Neutrophil (primary cell): ENCODE measurements around the gene DHX36.

Source experiments
- H3K27ac ChIP-seq: fragments of 200-600 bp; sonication (generic); 2 replicates; pipeline ENCODE4 v1.5.1; 2016; ENCODE audit warnings: mild to moderate bottlenecking, moderate library complexity
- H3K27me3 ChIP-seq: fragments of 200-600 bp; sonication (generic); 2 replicates; pipeline ENCODE4 v1.6.0; 2016; ENCODE audit warnings: mild to moderate bottlenecking
- H3K36me3 ChIP-seq: fragments of 200-600 bp; sonication (generic); 2 replicates; pipeline ENCODE4 v1.5.1; 2017
- H3K4me1 ChIP-seq, 2 experiments: fragments of 200-600 bp in 1 of 2; sonication (generic) in 1 of 2; 1 replicate in 1 of 2; 2 replicates in 1 of 2; pipeline versions ENCODE4 v1.5.1 to v1.6.1; 2013 to 2016; ENCODE audit warnings: low read depth in 1 of 2, low read length in 1 of 2, mild to moderate bottlenecking in 1 of 2, moderate library complexity in 1 of 2; ENCODE audit not compliant: control insufficient read depth in 1 of 2, insufficient read depth in 1 of 2
- H3K4me3 ChIP-seq, 2 experiments: fragments of 200-600 bp in 1 of 2; sonication (generic) in 1 of 2; 1 replicate in 1 of 2; 2 replicates in 1 of 2; pipeline ENCODE4 v1.5.1; 2013 to 2016; ENCODE audit warnings: low read depth in 1 of 2, low read length in 1 of 2, mild to moderate bottlenecking in 1 of 2, moderate library complexity in 1 of 2
- H3K9me3 ChIP-seq: fragments of 200-600 bp; sonication (generic); 2 replicates; pipeline ENCODE4 v1.5.1; 2016
- TF ChIP-seq, protein P1 (sequence below): fragments of 200-600 bp; sonication (generic); IDR thresholded peaks from 2 replicates; pipeline ENCODE4 v1.5.1; 2016; ENCODE audit warnings: antibody characterized with exemption

The DHX36 gene

DNA sequence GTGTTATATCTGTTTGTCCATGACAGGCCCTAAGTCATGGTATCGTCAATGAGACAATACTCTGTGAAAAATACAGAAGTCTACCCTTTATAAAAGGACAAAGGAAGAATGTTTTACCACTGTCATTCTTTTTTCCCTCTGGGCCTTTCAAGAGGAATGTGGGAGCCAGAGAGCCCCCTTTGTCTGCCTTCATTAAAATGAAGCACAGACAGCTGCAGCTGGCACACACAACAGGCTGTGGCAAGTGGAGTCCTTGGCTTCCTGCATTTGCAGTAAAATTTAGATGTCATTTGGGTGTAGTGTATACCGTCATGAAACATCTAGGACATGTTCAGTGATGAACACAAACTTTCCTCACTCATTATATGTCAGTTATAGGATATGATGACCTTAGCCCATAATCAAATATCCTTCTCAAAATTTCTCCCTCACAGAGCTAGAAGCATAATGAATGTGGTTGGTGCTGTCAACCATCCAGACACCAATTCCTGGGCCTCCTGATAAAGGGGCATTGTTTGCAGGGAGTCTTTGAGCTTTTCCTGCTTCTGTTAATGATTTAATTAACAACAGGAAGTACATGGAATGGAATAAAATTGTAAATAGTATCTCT, 76.4 kb downstream of the DHX36 start:
- Histone ChIP-seq H3K27ac (no peak overlapping the region), H3K27me3 (no peaks in the 10 kb centered on the region), H3K4me1 (peaks cover 0 to under 1% of the 10 kb centered on the region in 2 experiments), H3K4me3 (no peak overlapping the region), H3K36me3 (peaks cover 30% of the 10 kb centered on the region), H3K9me3 (no peaks in the 10 kb centered on the region)
- TF ChIP-seq, protein P1, sequence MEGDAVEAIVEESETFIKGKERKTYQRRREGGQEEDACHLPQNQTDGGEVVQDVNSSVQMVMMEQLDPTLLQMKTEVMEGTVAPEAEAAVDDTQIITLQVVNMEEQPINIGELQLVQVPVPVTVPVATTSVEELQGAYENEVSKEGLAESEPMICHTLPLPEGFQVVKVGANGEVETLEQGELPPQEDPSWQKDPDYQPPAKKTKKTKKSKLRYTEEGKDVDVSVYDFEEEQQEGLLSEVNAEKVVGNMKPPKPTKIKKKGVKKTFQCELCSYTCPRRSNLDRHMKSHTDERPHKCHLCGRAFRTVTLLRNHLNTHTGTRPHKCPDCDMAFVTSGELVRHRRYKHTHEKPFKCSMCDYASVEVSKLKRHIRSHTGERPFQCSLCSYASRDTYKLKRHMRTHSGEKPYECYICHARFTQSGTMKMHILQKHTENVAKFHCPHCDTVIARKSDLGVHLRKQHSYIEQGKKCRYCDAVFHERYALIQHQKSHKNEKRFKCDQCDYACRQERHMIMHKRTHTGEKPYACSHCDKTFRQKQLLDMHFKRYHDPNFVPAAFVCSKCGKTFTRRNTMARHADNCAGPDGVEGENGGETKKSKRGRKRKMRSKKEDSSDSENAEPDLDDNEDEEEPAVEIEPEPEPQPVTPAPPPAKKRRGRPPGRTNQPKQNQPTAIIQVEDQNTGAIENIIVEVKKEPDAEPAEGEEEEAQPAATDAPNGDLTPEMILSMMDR = no peak

DNA sequence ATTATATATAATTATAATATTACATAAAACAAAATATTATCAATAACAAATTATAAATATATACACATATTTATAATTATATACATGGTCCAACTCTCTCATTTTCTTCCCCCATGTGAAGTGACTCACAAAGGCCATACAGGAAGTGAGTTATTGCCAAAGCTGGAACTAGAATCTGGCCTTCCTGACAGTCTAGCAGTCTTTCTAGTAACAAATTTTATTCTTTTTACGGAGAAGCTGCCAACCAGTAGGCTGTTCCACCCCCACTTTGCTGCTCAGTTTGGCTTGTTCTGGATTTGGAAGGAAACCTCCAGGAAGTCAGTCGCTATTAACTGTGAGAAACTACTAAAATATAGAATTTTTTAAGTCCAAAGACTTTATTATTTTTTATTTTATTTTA, 79.6 kb downstream of the DHX36 start:
- H3K27ac ChIP-seq = no peak overlapping the region
- H3K36me3 ChIP-seq = peaks cover 3% of the 10 kb centered on the region
- H3K4me1 ChIP-seq = no peaks in the 10 kb centered on the region
- TF ChIP-seq, protein P1 = no peak
- H3K4me3 ChIP-seq = no peak overlapping the region
- H3K27me3 ChIP-seq = no peaks in the 10 kb centered on the region
- no peaks in the 10 kb centered on the region for H3K9me3 ChIP-seq

DNA sequence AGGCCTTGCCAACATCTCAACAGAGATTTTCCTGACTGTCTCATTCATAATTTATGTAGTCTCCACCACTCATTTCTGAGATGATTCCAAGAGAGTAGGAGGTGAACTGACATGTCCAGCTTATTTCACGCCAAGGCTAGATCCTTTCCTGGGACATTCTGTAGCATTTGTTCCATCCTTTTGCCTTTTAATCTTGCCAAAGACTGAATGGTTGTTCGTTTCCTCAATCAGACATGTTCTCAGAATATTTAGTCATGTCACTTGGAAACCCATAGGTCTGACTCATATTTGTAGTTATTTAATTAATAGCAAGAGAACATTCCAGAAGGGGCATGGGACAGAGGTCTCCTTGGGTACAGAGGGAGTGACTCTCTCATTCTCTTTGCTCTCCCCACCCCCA, 80.9 kb downstream of the DHX36 start:
- no peaks in the 10 kb centered on the region for H3K4me1 ChIP-seq
- no peaks in the 10 kb centered on the region for H3K36me3 ChIP-seq
- TF ChIP-seq, protein P1 = no peak
- H3K4me3 ChIP-seq = no peak overlapping the region
- no peaks in the 10 kb centered on the region for H3K27me3 ChIP-seq
- no peaks in the 10 kb centered on the region for H3K9me3 ChIP-seq
- no peak overlapping the region for H3K27ac ChIP-seq

DNA sequence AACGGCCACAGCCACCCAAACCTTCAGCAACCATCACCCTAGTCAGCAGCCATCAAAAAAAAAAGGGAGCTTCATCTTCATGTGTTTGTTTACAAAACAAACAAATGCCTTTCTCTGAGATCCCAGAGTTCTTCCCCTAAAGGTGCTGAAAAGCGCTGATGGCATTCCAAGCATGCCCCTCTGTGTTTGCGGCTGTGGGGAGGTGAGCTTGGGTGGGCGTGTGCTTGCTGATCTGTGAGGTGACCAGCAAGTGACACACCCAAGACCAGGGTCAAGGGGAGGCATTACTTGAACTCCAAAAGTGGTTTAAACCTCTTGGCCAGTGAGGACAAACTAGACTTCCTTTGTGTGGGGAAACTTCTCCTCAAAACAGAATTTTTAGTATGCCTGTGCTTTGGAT, 81.5 kb downstream of the DHX36 start:
- no peaks in the 10 kb centered on the region for H3K36me3 ChIP-seq
- H3K27ac ChIP-seq = no peak overlapping the region
- H3K9me3 ChIP-seq = no peaks in the 10 kb centered on the region

DNA sequence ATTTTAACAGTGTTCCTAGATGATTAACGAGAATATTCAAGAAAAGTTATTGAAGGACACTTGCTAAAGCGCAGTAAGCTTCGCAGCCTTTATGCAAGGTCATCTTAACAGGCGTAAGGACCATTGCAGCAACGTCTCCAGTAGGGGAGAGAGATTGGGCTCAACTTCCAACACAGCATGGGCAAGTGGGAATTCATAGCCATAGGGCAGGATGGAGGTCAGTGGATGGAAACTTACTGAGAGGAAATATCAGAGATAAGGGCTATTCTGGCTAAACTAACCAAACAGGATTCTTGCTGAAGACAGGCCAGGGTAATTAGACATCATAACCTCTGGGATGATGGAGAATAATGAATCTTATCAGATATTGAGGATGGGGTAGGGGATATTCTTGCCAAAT, 82.8 kb downstream of the DHX36 start:
- Histone ChIP-seq H3K4me3 (no peak overlapping the region), H3K27me3 (no peaks in the 10 kb centered on the region), H3K27ac (no peak overlapping the region), H3K36me3 (no peaks in the 10 kb centered on the region), H3K4me1 (no peaks in the 10 kb centered on the region), H3K9me3 (no peaks in the 10 kb centered on the region)
- TF ChIP-seq, protein P1 = no peak

More for the DNA sequence above, 81.5 kb downstream of the DHX36 start:
- H3K27me3 ChIP-seq = no peaks in the 10 kb centered on the region
- H3K4me1 ChIP-seq = no peaks in the 10 kb centered on the region
- TF ChIP-seq, protein P1 = no peak
- H3K4me3 ChIP-seq = no peak overlapping the region
